Measurements from ENCODE around the gene CYP19A1.
"Not testable (repeated sequence)": the region's sequence is repeated elsewhere in the genome, so short reads cannot be mapped to it uniquely, and the experiment has no call there.

Gene CYP19A1

DNA sequence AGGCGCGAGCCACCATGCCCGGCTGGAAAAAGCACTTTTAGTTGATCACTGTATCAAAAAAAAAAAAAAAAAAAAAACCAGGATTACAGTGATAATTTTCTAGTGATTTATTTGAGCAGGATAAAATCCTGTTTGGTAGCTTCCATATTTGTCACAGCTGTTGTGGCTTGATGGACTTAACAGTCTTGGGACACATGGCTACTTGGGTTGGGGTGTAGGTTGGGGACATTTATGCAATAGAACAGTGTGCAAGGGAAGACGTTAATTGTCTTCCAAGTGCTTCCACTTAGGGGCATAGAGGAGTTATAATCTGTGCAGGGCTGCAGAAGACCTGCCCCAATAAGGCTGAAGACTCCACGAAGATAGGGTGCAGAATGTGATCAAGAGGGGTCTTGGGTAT lies 136.8 kb downstream of the CYP19A1 start:
- DNase-seq = no peak

DNA sequence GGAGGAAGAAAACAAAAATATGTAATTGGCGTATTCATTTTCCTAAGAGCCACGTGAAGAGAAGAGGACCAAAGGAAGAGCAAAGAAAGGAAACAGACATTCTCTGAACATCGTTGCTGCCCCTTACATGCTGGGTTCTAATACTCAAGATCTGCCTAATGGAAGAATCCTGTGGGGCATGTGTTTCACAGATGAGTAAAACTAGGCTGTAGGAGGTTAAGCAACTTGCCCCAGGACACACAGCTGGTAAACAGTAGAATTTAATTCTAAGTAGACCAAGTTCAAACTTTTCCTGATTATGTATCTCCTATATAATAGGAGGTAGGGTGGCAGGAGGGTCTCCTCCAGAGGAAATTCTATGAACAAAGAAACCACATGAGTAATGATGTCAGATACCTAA lies 137.6 kb downstream of the CYP19A1 start:
- DNase-seq = no peak

DNA sequence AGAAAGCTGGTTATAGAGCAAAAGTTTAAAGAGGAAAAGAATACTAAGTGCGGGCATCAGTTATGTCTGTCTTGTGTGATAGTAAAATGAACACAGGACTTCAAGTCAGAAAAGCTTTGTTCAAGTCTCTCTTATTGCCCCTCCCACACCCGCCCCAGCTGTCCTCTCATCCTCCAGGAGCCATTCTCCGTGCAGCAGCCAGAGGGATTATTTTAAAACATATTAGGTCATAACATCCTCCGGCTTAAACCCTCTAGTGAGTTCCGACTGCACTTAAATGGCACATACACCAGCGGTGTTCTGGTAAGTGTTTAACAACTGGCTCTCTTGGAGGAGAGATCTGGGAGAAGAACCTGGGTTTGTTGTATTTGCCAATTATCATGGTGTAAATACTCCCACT lies 138.9 kb downstream of the CYP19A1 start:
- DNase-seq = no peak

DNA sequence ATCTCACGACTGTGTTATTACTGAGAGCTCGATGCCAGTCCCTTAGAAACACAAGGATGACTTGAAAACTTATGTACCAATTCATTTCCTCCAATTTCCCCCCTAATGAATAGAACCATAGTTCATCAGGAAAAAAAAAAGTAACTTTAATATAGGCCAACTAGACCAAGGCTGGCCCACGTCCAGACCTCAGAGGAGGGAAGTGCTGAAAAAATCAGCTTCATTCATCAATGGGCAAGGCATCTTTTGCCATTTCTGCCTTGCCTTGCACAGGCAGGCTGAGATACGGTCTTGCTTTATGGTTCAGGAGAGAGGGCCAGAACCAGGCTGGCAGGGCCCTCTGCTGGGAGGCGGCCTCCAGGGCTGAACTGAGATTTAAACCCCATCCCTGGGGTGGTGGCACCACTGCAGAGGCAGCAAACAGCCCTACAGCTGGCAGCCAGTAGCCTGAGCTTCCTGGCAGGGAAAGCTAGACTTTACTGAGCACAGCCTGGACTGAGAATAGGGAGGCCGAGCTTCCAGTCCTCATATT lies 139.6 kb downstream of the CYP19A1 start:
- no peak for DNase-seq

DNA sequence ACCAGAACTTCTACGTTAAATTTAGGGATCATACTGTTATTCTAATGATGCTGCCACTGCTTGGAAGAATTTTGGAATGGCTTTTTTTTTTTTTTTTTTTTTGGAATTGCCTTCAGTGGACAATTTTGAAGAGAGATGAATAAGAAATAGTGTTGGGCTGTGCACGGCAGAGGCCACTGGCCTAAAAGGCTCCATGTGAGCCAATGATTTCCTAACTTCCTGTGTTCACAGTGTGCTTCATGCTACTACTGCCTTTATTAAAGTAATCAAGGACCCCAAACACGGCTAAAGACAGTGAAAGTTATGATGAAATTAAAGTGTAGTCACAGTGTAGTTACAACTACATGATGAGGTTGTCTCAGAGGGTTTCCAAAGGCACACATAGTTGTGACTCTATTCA lies 142.9 kb downstream of the CYP19A1 start:
- DNase-seq = no peak

DNA sequence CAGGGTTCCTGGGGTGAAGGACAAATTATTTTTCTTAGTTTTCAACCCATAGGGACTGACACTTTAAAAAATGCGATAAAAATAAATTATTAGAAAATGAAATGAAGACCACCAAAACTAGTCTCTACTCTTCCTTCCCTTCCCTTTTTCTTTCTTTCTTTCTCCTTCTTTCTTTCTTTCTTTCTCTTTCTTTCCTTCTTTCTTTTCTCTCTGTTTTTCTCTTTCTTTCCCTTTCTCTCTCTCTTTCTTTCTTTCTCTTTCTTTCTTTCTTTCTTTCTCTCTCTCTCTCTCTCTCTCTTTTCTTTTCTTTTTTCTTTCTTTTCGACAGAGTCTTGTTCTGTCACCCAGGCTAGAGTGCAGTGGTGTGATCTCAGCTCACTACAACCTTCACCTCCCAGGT lies 144.4 kb downstream of the CYP19A1 start:
- DNase-seq = no peak

DNA sequence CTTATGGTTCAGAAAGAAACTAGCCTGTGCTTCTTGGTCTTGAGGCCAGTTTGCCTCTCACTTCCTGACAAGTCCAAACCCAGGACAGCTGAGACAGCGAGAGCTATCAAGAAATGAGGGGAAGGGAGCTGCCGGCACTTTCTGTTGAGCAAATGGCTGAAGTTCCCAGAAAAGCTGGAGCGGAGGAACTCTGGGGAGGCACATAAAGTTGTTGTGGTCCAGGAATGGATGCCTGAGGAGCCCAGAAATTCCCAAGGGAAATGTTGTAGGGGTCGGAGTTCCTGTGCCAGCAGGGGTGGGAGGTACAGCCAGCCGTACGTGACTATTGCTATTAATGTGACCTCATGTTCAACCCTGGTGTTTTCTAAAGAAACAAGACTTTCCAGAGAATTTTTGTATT lies 144.9 kb downstream of the CYP19A1 start:
- DNase-seq = no peak

DNA sequence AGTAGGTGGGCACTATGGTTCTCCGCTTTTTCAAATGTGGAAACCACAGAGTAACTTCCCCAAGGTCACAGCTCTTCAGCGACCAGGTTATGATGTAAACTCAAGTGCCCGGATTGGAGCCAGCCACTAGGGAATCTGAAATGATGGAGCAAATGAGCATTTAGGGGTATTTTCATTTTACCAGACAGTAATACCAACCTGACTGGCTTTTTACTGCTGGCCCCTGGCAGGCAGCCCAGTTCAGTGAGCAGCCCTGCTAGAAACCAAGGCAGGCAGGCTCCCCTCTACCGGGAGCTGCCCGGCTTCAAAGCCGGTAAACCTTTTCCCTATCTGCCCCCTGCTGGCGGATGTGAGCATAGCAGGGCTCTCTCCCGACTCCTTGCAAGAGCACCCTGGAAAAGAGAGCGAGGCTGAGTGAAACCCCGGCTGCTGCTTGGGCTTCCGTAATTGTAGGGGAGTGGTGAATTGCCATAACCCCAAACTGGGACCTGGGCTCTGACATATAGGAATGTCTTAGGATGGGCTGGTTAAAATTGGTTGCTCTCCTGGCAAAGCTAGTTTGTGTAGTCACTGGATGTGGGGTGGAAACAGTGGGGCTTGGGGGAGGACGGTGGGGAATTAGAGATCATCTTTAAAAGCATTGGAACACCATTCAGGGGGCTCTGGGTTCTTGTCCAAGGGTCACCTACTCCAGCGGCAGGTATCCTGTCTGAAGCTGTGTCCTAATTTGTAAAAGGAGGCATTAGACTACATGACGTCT lies 145.7 kb downstream of the CYP19A1 start:
- peak; percentile 23 for DNase-seq

DNA sequence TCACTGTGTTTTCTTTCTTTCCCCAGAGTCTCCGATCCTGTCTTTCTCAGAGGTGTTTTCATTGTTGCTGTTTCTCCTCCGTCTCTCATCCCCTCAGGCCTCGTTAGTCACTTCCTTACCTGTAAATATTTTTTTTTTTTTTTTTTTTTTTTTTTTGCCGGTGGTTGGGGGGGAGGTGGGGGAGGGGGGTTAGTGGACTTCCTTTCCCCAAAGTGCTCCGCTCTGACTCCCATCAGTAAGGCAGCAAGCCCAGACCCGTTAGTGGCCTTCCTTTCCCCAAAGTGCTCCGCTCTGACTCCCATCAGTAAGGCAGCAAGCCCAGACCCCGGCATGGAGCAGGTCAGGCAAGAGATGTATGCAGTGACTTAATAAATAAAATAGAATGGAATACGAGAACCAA lies 146.6 kb downstream of the CYP19A1 start:
- no peak for DNase-seq

DNA sequence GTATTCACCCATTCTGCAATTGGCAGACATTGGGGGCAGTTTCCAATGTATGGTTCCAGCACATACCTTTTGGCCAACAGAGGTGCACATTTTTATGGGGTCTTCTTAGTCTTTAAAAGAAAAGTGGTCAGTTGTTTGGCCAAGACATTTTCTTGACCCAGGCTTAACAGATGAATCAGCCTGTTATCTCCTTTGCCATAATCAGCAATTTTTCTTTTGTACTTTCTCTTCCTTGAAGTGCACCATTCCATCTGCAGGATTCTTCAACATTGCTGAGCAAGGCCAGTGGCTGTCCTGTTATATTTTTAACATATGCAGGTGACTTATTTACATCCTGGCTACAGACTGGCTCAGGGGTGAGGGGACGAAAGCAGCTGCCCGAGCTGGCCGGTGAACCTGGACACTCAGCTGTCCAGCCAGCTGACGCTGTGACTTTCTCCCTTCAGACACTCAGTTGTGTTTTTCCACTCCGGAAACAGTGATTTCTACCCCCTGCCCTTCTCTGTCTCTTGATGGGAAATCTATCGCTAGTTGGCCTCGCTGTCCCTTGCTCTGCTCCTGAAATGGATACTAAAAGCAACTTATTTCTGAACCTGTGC lies 147.2 kb downstream of the CYP19A1 start:
- DNase-seq = no peak

DNA sequence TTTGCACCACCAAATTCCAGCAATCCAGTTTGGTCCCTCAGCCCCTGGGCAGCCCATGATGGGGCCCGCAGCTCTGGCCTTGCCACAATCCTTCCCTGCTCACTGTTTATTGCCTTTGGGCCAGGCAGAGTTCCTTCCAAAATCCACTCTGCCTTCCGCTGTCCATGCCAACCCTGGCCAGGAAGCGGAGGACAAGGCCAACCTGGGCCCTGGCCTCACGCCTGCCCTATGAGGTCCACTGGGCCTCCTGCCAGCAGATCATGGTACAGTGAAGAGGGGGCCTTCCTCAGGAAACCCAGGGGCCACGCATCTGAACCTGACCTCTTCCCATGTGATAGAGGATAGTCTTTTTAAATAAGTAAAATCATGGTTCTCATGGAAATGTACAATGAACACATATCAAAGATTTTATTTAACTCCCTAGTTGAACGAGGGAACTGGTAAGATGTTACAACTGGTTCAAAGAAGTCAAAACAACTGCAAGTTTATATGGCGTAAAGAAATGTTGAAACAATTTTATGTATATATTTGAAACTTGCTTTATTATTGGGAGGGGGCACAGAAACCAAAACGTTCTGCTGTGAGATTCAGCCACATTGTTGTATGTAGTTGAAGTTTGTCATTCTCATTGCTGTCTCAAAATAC lies 147.8 kb downstream of the CYP19A1 start:
- no peak for DNase-seq

DNA sequence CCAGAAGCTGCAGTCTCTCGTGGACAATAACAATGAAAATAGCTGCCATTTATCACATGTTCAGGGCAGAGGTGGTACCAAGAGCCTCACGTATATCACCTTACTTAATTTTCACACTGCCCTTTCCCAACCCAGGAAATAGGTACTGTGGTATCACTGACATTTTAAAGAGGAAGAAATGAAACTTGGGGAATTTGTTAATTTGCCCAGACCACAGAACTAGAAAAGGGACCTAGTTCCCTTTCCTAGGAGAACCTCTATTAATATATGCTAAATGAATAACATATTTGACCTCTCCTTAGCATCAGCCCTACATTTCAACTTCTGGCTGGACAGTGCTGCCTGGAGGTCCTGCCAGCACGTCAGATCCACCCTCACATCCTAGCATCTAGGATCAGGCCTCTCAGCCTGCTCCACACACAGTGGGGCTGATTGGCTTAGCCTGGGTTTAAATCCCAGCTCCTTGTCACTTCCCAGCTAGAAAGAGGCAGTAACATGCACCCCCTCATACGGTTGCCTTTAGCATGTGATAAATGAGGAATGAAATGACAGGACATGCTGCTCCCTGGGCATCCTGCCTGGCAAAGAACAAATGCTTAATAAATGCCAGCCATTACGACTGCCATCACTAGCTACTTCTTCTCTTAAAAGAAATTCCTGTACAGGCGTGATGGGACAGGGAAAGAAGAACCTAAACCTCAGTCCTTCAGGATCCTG lies 148.6 kb downstream of the CYP19A1 start:
- DNase-seq = no peak

DNA sequence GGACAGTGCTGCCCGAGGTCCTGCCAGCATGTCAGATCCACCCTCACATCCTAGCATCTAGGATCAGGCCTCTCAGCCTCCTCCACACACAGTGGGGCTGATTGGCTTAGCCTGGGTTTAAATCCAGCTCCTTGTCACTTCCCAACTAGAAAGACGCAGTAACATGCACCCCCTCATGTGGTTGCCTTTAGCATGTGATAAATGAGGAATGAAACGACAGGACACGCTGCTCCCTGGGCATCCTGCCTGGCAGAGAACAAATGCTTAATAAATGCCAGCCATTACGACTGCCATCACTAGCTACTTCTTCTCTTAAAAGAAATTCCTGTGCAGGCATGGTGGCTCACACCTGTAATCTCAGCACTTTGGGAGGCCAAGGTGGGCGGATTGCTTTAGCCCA lies 149.6 kb downstream of the CYP19A1 start:
- DNase-seq = not testable (repeated sequence)

DNA sequence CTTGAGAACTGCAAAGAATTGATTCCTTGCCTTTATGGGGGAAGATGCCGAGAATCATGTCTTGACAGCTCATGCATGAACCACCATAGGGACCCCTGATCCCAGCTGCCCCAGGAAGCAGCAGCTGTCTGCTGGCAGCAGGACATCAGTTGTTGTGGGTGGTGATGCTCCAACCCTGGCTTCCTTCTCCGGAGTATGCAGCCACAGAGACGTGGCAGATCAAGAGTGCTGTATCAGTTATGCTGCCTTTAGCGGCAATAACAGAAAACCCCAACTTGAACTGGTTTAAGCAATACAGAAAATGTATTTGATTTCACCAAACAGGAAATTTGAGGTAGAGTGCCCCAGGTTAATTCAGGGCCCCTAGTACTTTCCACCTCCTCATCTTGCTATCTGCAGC lies 151.5 kb downstream of the CYP19A1 start:
- no peak for DNase-seq

DNA sequence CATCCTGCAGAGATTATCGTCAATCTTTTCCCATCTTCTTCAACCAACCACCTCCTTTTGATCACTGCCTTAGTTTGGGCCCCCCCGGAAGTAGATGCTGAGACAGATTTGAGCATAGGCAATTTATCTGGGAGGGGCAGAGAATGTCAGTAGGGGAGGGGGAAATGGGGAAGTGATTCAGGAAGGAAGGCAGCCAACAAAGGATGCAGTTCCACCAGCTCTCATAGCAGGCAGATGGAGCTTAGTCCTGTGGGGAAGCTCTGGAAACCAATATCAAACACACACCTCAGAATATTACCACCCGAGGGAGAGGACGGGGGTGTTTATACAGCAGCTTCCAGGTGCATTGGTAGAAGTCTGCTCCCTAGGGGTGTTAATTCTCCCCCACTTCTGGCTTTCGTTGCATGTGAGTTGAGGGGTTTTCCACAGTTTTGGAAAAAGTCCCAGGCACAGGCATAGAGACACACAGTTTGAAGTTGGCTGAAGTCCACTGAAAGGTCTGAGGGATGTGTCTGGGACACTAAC lies 152.2 kb downstream of the CYP19A1 start:
- DNase-seq = no peak

DNA sequence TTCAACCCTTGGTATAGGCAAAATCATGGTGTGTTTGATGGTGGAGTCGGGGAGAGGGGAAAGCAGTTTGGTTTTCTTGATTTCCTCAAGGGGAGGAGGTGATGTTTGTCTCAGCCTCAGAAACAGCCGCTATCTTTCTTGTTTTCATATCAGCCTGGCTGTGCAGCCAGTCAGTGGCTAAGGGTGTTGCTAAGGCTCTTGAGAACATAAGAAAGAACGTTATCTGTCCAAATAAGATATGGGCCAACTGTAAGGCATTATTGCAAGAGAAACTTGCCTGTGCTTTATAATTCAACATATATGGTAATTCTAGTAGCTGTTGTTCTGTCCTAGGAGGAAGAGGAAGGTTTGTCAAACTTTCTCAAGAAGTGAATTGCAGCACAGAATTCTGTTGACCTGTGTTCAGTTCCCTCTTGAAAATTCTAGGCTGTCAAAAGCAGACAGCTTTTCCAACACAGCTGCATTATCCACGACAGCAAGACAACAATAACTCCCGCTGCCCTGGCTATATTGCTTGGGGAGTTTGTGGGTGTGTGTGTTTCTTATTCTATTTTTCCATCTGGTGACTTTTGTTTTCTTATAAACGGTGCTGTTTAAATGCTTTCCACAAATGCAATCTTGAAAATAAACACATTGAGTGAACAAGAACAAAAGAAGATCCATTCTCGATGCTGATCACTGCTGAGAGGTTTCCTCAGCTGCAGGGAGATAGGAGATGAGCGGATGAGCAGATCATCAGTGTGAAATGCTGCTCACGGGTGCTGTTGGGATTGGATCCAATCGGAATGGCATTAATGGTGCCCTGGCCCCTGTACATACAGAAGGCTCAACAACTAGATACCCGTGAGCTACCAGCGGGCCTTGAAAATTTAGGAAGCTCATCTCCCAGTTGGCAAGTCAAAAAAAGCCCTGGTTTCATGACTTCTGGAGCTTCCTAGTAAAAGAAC lies 152.9 kb downstream of the CYP19A1 start:
- DNase-seq = no peak

DNA sequence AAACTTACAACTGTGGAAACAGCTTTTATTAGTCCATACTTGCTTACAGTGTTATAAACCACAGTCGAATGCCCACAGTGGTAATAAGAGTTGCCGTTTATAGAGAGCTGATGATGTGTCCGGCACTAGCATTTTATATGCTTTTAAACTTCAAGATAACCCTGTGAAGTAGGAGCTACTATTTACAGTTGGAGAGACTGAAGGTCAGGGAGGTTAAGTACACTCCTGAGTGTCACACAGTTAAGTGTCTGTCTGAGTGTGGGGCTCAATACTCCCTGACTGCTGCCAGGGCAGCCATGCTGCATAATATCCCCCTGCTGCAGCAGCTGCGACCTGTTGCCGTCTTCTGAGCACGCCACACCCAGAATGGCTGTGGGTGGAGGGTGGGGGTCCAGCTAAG lies 153.8 kb downstream of the CYP19A1 start:
- DNase-seq = no peak

DNA sequence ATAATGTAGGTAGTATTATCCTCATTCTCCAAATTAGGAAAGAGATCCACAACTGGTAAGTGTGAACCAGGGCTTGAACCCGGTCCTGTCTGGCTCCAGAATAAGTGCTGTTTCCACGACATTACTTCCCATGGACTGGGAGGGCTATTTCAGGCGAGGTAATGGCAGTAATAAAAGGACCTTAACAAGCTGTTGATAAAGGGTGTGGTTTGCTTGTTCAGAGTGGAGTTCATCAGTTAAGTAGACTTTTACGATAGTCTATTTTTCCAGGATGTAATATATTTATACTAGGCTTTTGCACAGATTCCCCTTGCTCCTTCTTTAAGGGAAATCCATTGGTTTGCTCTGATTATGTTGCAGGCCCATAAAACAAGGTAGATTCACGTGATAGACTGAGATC lies 155.3 kb downstream of the CYP19A1 start:
- no peak for DNase-seq

DNA sequence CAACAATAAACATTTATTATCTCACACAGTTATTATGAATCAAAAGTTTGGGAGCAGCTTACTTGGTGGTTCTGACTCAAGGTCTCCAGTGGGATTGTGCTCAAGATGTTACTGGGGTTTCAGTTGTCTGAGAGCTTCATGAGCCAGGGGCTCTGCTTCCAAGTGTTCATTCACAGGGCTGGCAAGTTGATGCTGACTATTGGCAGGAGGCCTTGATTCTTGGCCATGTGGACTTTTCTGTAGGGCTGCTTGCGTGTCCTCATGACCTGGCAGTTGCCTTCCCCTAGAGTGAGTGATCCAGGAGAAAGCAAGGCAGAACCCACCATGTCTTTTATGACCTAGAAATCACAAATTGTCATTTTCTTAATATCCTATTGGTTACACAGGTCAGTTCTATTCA lies 156.5 kb downstream of the CYP19A1 start:
- no peak for DNase-seq

DNA sequence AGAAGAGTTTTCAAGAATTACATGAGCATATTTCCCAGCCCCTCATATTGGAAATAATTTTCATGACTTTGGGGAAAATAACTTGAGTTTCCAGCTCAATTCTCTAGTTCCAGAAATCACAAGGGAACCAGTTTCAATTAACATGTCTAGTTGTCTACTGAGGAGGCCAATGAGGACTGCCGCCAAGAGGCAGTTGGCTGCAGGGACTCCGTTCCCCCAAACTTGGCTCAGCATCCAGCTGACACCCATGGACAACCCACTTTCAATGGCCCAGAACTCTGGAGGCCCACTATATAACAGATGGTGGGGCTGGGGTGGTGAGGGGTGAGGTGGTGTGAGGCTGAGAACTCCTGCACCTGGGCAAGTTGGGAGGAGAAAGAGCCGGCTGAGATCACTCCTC lies 157.2 kb downstream of the CYP19A1 start:
- DNase-seq = no peak

DNA sequence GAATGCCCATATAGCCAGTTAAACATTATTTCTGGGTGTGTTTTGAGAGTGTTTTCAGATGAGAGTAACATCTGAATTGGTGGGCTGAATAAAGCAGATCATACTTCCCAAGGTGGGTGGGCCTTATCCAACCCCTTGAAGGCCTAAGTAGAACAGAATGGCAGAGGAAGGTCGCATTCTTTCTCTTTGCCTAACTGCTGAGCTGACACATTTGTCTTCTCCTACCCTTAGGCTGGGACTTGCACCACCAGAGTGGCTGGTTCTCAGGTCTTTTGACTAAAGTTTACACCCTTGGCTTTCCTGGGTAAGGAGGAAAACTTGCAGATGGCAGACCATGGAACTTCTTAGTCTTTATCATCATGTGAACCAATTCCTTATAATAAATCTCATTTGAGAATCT lies 157.9 kb downstream of the CYP19A1 start:
- DNase-seq = no peak

DNA sequence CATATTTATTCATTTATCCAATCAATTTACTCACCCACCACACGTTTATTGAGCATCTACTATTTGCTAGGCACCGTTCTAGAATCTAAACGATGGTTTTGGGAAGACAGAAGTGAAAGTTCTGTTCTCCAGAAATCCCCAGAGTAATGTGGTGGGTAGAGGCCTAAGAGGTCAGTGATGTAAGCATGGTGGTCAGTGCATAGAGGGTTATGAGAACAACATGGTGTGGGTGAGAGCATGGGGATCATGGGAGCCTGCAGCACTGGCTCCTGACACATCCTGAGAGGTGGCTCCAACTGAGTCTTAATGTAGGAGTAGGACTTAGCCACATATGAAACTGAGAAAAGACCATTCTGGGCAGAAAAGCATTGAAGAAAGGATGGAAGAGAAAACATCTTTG lies 158.4 kb downstream of the CYP19A1 start:
- no peak for DNase-seq
